ENCODE results near the gene EZH1.

Gene EZH1

GRCh38 chr17:42744806-42745617 lies at the start of gene EZH1:
Gene EZH1, minus strand, starts transcription at chr17:42745040. Its CDS starts 16,099 bp downstream, at chr17:42728941.
- DNase-seq (ENCODE audit: low read depth): peak; percentile 79

- DNase-seq (ENCODE audit: low read depth): no peak
These were observed 47.7 kb upstream of the EZH1 start for GRCh38 chr17:42792545-42792944.

- no peak for DNase-seq (ENCODE audit: low read depth)
These were observed 47.1 kb upstream of the EZH1 start for GRCh38 chr17:42791948-42792347.

- no peak for DNase-seq (ENCODE audit: low read depth)
These were observed 42.4 kb upstream of the EZH1 start for GRCh38 chr17:42787266-42787665.

- DNase-seq (ENCODE audit: low read depth): no peak
These were observed 40.2 kb upstream of the EZH1 start for GRCh38 chr17:42784811-42785592.

DNA sequence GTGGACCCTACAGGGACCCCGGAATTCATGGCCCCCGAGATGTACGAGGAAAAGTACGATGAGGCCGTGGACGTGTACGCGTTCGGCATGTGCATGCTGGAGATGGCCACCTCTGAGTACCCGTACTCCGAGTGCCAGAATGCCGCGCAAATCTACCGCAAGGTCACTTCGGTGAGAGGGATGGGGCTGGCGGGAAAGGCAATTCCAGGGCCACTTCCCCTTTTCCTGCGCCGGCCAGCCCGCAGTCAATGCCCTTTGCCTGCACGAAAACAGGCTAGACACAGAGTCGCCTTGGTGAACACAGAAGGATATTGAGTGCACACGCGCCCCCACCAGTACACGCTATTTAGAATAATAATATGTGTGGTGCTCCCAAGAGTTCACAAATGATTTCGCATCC lies 39.6 kb upstream of the EZH1 start:
- DNase-seq (ENCODE audit: low read depth): no peak

GRCh38 chr17:42783791-42784138 lies 38.9 kb upstream of the EZH1 start:
- no peak for DNase-seq (ENCODE audit: low read depth)

DNA sequence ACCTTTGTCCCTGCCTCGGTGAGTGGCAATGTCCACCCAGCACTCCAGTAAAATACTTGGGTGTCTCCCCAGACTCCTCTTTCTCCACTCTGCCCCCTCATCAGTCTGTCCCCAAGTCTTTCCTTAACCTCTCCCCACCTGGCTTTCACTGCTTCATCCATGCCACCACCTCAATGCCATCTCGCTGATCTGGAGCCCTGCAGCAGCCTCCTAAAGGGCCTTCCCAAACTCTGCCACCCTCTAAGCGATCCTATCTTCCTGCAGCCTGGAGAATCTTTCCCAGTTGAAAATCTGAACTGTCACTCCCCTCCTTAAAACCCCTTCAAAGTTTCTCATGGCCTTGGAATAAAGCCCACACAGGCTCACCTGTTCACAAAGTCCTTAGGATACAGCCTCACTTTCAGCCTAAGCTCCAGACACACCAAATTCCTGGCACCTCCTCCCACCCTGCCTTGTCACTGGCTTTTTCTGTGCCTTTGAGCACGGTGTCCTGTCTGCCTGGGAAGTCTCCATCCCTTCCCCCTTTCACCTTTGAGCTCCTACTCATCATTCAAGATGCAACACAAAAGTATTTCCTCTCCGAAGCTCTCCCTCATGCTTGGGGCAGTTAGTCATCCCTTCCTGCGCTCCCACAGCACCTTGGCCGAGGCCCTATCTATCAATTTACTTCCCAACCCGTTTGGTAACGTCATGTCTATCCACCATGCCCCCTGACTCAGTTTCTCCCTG lies 38.4 kb upstream of the EZH1 start:
- no peak for DNase-seq (ENCODE audit: low read depth)

- DNase-seq (ENCODE audit: low read depth): no peak
These were observed 37.6 kb upstream of the EZH1 start for GRCh38 chr17:42782166-42783061.

- no peak for DNase-seq (ENCODE audit: low read depth)
These were observed 36.9 kb upstream of the EZH1 start for GRCh38 chr17:42781639-42782165.

DNA sequence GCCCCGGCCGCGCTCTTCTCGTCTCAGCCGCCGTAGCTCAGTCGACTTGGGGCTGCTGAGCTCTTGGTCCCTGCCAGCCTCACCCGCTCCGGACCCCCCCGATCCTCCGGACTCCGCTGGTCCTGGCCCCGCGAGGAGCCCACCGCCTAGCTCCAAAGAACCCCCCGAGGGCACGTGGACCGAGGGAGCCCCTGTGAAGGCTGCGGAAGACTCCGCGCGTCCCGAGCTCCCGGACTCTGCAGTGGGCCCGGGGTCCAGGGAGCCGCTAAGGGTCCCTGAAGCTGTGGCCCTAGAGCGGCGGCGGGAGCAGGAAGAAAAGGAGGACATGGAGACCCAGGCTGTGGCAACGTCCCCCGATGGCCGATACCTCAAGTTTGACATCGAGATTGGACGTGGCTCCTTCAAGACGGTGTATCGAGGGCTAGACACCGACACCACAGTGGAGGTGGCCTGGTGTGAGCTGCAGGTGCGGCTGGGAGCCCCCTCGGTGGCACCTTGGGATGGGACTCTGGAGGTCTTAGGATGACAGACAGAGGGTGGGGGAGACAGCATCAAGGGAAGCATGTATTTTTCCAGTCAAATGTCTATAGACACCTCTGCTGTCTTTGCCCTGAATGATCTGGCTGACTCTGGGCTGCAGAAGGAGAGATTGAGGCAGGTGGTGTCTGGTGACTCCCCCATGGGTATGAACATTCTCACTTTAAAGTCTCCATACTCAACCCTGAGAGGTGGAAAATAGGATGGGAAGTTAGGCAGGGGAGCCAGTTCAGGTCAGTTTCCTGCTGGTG lies 36.2 kb upstream of the EZH1 start:
- no peak for DNase-seq (ENCODE audit: low read depth)

DNA sequence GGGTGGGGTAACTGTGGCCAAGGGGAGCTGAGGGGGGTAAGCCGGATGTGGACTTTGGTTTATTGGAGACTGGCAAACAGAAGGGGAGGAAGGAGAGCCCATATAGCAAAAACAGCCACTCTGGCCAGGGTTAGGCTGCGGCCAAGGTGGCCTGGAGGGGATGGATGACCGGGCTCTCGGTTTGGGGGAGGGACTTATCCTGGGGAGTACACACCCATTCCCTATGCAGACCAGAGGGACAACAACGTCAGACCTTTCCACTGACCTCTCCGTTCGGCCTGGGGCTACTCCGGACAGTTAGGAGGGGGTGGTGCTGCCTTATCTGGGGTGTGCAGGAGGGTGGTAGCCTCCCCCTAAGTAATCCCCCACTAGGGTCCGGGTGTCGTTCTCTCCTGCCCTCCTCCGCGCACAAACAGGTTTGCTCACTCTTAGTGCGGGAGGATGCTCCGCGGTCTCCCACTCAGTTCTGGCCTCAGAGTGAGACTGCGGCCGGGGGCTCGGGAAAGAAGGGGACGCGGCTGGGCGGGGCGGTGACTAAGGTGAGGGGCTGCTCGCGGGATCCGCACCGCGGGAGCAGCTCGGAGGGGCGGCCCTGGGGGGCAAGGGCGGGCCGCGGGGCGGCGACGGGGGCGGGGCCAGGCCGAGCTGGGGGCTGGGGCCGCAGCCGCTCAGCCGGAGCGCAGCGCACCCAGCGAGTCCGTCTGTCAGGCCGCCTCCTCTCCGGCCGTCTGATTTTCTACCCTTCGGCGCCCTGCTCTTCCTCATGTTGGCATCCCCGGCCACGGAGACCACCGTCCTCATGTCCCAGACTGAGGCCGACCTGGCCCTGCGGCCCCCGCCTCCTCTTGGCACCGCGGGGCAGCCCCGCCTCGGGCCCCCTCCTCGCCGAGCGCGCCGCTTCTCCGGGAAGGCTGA lies 35.4 kb upstream of the EZH1 start, which contains the start of gene WNK4:
Gene WNK4, plus strand, starts transcription at position 675 of the 915 bp plus-strand sequence. Its CDS starts 89 bp downstream, at position 764.
- DNase-seq (ENCODE audit: low read depth): no peak

DNA sequence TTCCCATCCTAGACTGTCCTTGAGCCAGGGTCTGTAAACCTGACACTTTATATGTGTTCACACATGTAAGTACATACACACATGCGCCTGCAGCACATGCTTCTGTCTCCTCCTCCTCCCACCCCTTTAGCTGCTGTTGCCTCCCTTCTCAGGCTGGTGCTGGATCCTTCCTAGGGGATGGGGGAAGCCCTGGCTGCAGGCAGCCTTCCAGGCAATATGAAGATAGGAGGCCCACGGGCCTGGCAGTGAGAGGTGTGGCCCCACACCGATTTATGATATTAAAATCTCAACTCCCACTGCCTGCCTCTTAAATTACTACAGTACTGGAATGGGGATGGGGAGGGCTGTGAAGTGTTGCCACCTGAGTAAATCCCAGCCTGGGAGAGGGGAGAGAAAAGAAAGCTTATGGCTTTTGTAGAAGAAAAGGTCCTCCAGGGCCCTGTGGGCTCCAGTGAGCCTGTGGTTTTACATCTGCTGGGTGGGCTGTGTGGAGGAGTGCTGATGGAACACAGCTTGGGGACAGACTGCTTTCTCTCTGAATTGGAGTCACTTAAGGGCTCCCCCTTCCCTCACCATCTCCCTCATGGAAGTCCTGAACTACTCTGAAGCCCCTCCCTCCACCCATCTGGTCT lies 34.6 kb upstream of the EZH1 start:
- DNase-seq (ENCODE audit: low read depth): no peak

GRCh38 chr17:42778570-42778969 lies 33.7 kb upstream of the EZH1 start:
- DNase-seq (ENCODE audit: low read depth): no peak

- DNase-seq (ENCODE audit: low read depth): no peak
These were observed 30.8 kb upstream of the EZH1 start for GRCh38 chr17:42775534-42776098.

GRCh38 chr17:42774066-42774745 lies 29.4 kb upstream of the EZH1 start:
- DNase-seq (ENCODE audit: low read depth): no peak

- DNase-seq (ENCODE audit: low read depth): peak; percentile 58
These were observed 28.6 kb upstream of the EZH1 start, which contains the start of gene VPS25 for GRCh38 chr17:42773290-42774035. Gene VPS25, plus strand, starts transcription at chr17:42773449. Its CDS starts 27 bp downstream, at chr17:42773476.

Measured in stimulated activated CD8-positive, alpha-beta memory T cell treated with anti-CD3 and anti-CD28 coated beads, Interleukin-7, amount 100 ng/mL, for 24 hours (primary cell).